ENCODE measurements around the gene GPLD1.

The GPLD1 gene

DNA sequence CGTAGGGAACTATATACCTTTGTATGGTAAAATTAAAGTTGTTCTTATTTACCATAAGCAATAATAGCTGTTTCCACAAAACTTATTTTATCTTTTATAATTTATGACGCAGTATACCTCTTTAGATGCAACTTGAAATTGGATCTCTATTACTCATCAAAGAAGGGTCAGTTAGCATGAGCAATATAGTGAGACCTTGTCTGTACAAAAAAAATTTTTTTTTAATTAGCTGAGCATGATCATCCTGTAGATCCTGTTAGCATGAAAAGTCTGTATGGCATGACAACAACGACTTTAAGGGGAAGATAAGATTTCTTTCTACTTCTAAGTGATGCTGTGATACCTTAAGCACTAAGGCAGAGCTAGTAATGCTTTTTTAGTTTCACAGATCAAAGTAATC lies 11.3 kb upstream of the GPLD1 start:
- TF ChIP-seq CTCF (IDR thresholded peaks at IDR 0.05; ENCODE audit: extremely low read depth, insufficient read depth, missing control alignments), result no peak
- in situ Hi-C loops (cut with MboI; ENCODE audit: low pct_unique_long_range_greater_than_20kb, low sequenced_read_pairs, unreplicated experiment), result no loop called here
- DNase-seq (ENCODE audit: low spot score), result no peak

- no peak for TF ChIP-seq CTCF (IDR thresholded peaks at IDR 0.05; ENCODE audit: extremely low read depth, insufficient read depth, missing control alignments)
- in situ Hi-C loops (cut with MboI; ENCODE audit: low pct_unique_long_range_greater_than_20kb, low sequenced_read_pairs, unreplicated experiment), result no loop called here
- peak; percentile 45 for DNase-seq (ENCODE audit: low spot score)
Observed at GRCh38 chr6:24497254-24497970, 8.0 kb upstream of the GPLD1 start.

DNA sequence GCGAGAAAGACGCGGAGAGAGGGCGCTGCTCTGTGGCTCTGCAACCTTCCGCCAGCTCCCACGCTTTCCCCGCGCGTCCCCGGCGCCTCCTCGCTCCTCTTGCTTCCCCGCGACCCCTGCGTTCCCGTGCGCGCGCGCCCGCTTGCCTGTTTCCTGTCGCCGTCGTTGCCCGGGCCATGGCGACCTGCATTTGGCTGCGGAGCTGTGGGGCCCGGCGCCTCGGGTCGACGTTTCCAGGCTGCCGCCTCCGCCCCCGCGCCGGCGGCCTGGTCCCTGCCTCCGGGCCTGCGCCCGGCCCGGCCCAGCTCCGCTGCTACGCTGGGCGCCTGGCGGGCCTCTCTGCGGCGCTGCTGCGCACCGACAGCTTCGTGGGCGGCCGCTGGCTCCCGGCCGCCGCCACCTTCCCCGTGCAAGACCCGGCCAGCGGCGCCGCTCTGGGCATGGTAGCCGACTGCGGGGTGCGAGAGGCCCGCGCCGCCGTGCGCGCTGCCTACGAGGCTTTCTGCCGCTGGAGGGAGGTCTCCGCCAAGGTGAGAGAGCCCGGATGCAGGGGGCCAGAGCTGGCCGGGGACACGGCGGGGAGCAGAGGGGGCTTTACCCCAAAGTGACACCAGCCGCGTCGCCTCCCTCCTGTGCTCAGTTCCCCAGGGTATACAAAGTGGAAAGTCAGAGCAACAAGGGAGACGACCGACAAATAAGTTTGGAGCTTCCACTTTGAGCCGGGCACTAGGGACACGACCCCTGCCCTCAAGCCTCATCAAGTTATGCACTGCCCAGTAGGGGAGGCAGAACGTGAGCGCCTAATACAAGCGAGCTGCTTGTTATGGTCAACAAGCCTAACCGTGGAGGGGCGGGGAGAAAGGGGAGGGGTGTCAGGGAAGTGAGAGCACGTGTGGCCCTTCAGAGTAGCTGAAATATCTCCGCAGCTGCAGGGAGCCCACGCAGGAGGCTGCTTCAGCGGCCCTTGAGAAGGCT lies 5.7 kb upstream of the GPLD1 start, which contains the start of gene ALDH5A1:
Gene ALDH5A1 (plus strand): TSS at position 149 of the 975 bp plus-strand sequence. CDS start 28 bp downstream, at position 177.
- peak; percentile 61 for TF ChIP-seq CTCF (IDR thresholded peaks at IDR 0.05; ENCODE audit: extremely low read depth, insufficient read depth, missing control alignments)
- DNase-seq (ENCODE audit: low spot score), result peak; percentile 82
- in situ Hi-C loops (cut with MboI; ENCODE audit: low pct_unique_long_range_greater_than_20kb, low sequenced_read_pairs, unreplicated experiment), result no loop called here

GRCh38 chr6:24493945-24494820 lies 4.8 kb upstream of the GPLD1 start:
- TF ChIP-seq CTCF (IDR thresholded peaks at IDR 0.05; ENCODE audit: extremely low read depth, insufficient read depth, missing control alignments), result no peak
- DNase-seq (ENCODE audit: low spot score), result no peak
- in situ Hi-C loops (cut with MboI; ENCODE audit: low pct_unique_long_range_greater_than_20kb, low sequenced_read_pairs, unreplicated experiment), result no loop called here

GRCh38 chr6:24492475-24492874 lies 3.1 kb upstream of the GPLD1 start:
- in situ Hi-C loops (cut with MboI; ENCODE audit: low pct_unique_long_range_greater_than_20kb, low sequenced_read_pairs, unreplicated experiment), result no loop called here
- DNase-seq (ENCODE audit: low spot score), result no peak
- TF ChIP-seq CTCF (IDR thresholded peaks at IDR 0.05; ENCODE audit: extremely low read depth, insufficient read depth, missing control alignments), result peak; percentile 4

DNA sequence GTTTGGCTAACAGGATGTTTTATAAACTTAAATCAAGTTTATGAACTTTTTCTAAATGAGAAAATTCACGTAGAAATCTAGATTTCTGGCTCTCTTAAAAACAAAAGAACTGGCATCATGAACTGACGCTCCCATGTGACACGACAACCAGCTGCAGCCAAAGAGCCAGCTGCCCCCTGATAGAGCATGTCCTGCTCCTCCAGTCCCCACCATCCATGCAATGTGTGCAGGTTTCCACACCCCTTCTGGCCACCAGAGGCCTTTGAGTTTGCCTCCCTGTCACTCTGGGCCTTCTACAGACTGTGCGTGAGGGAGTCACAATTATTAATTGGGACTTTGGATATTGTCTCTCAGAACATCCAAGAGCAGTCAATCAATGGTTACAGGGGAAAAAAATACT lies 1.6 kb upstream of the GPLD1 start:
- no peak for DNase-seq (ENCODE audit: low spot score)
- no peak for TF ChIP-seq CTCF (IDR thresholded peaks at IDR 0.05; ENCODE audit: extremely low read depth, insufficient read depth, missing control alignments)
- in situ Hi-C loops (cut with MboI; ENCODE audit: low pct_unique_long_range_greater_than_20kb, low sequenced_read_pairs, unreplicated experiment), result no loop called here
